Measurements from ENCODE around the gene AMIGO2.

AMIGO2 gene

DNA sequence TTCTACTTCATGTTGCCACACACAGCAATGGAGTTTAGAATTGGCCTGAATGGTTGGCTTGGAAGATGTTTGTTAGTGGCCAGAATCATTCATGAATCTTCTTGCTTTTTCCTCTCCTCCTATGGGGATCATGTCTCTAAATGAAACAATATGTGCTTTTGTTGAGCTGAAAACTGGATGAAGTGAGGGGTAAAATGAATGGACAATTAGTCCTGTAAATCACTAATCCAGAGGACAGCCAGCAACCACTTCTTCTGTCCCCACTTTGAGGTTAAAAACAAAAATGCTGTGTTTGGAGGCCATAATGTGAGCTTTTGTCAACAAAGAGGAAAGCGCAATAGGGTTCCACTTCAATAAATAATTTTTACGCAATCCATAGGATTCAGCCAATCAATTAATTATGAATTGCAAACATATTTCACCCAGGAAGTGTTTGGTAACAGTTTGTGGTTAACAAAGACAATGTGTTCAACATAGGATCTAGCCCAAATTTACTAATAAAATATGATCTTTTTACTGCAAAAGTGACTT lies 30.3 kb upstream of the AMIGO2 start:
- TF ChIP-seq, protein P1, sequence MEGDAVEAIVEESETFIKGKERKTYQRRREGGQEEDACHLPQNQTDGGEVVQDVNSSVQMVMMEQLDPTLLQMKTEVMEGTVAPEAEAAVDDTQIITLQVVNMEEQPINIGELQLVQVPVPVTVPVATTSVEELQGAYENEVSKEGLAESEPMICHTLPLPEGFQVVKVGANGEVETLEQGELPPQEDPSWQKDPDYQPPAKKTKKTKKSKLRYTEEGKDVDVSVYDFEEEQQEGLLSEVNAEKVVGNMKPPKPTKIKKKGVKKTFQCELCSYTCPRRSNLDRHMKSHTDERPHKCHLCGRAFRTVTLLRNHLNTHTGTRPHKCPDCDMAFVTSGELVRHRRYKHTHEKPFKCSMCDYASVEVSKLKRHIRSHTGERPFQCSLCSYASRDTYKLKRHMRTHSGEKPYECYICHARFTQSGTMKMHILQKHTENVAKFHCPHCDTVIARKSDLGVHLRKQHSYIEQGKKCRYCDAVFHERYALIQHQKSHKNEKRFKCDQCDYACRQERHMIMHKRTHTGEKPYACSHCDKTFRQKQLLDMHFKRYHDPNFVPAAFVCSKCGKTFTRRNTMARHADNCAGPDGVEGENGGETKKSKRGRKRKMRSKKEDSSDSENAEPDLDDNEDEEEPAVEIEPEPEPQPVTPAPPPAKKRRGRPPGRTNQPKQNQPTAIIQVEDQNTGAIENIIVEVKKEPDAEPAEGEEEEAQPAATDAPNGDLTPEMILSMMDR (IDR thresholded peaks at IDR 0.05; ENCODE audit: insufficient read depth, low read length, missing control alignments), result no peak
- ChIA-PET CTCF (interaction anchor here (0.5 to 1.0 kb wide), 2 partner anchors 77 to 1134 kb away, joined by 3 read pairs; no protein-coding TSS in a partner anchor), POLR2A (no interaction called here)
- DNase-seq (ENCODE audit: low read depth, low spot score), result no peak
- H3K4me3 ChIP-seq (ENCODE audit: low read depth, low read length), result no peak overlapping the region

GRCh38 chr12:47107926-47108325 lies 28.2 kb upstream of the AMIGO2 start:
- DNase-seq (ENCODE audit: low read depth, low spot score), result no peak
- TF ChIP-seq, protein P1 (IDR thresholded peaks at IDR 0.05; ENCODE audit: insufficient read depth, low read length, missing control alignments), result no peak

GRCh38 chr12:47107446-47107845 lies 27.7 kb upstream of the AMIGO2 start:
- TF ChIP-seq, protein P1 (IDR thresholded peaks at IDR 0.05; ENCODE audit: insufficient read depth, low read length, missing control alignments), result no peak
- H3K4me3 ChIP-seq (ENCODE audit: low read depth, low read length), result no peak overlapping the region
- POLR2A ChIA-PET, result no interaction called here
- no peak for DNase-seq (ENCODE audit: low read depth, low spot score)
- CTCF ChIA-PET, result no interaction called here

More at GRCh38 chr12:47107926-47108325, 28.2 kb upstream of the AMIGO2 start:
- no peak overlapping the region for H3K4me3 ChIP-seq (ENCODE audit: low read depth, low read length)
- ChIA-PET CTCF (no interaction called here), POLR2A (no interaction called here)

DNA sequence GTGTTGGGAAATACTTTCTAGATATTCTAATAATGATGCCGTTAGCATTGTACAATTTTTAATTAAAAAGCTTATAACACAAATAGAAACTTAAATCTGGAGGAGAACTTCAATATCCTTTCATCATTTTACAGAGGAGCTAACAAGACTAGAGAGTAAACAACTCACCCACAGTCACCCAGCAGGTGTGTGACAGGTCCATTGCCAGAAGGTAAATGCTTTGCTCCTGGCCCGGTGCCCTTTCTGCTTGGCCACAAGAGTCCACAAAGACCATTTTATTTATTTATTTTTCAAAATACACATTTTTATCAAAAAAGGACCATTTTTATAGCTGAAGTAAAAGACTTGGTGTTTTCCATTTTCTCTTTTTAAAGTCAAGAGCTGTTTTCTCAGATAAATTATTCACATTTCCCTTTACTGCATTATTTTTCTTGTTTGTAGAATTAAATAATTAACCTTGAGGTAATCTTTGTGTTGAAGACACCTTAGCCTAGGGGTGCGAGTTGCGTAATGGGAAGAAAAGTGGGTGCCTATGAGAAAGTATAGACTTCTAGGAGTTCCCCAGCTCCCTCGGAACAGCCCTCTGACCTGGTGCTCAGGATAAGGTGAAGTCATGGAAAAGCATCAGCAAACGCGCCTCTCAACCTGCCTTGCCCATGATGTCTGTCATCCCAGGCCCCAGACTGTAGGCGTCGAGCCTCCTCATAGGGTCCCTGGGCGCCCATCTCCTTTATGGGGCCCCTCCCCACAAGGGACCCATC lies 26.3 kb upstream of the AMIGO2 start:
- H3K4me3 ChIP-seq (ENCODE audit: low read depth, low read length), result no peak overlapping the region

GRCh38 chr12:47102845-47103651 lies 23.3 kb upstream of the AMIGO2 start:
- peak; percentile 98 for DNase-seq (ENCODE audit: low read depth, low spot score)
- H3K4me3 ChIP-seq (ENCODE audit: low read depth, low read length), result no peak overlapping the region
- ChIA-PET POLR2A (no interaction called here), CTCF (no interaction called here)
- TF ChIP-seq, protein P1 (IDR thresholded peaks at IDR 0.05; ENCODE audit: insufficient read depth, low read length, missing control alignments), result no peak

More for the DNA sequence above, 26.3 kb upstream of the AMIGO2 start:
- ChIA-PET POLR2A (no interaction called here), CTCF (interaction anchor here (0.5 to 1.5 kb wide), 4 partner anchors 9 to 255 kb away, joined by 3 to 4 read pairs (median 3); no protein-coding TSS in a partner anchor)
- TF ChIP-seq, protein P1 (IDR thresholded peaks at IDR 0.05; ENCODE audit: insufficient read depth, low read length, missing control alignments), result no peak
- DNase-seq (ENCODE audit: low read depth, low spot score), result no peak

GRCh38 chr12:47102406-47102805 lies 22.6 kb upstream of the AMIGO2 start:
- POLR2A ChIA-PET, result no interaction called here
- no peak for DNase-seq (ENCODE audit: low read depth, low spot score)
- TF ChIP-seq, protein P1 (IDR thresholded peaks at IDR 0.05; ENCODE audit: insufficient read depth, low read length, missing control alignments), result no peak
- H3K4me3 ChIP-seq (ENCODE audit: low read depth, low read length), result no peak overlapping the region
- CTCF ChIA-PET, result no interaction called here
